HG03135 (cell line): ENCODE results near the gene FAM25A.
"Not testable (repeated sequence)": the region's sequence is repeated elsewhere in the genome, so short reads cannot be mapped to it uniquely, and the experiment has no call there.

ENCODE experiments used
- ATAC-seq: cut with Tn5 transposase; IDR thresholded peaks from one replicate; pipeline ENCODE4 v1.9.1; 2021; ENCODE audit warnings: mild to moderate bottlenecking, moderate library complexity; ENCODE audit not compliant: unreplicated experiment

Gene FAM25A

DNA sequence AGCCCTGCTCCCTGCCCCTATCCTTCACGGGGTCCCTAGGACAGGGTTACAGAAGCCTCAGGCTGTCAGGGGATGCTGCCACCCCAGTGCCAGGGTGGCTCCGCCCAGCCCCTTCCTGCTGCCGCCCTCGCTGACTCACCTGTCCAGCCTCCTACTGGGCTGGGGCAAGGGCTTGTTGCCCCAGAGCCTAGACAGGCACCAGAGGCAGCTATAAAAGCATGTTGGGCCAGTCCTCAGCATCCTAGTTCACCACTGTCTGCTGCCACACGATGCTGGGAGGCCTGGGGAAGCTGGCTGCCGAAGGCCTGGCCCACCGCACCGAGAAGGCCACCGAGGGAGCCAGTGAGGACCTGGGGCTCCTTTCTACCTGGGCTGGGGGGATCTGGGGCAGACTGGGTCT, at the start of gene FAM25A:
TSS of gene FAM25A (plus strand) at position 239 of the 400 bp plus-strand sequence. CDS start at position 270, 31 bp downstream.
- ATAC-seq, result not testable (repeated sequence)

- no peak for ATAC-seq
These were observed 49.2 kb upstream of the FAM25A start for GRCh38 chr10:86970982-86971231.

- ATAC-seq, result peak; percentile 72
These were observed 48.7 kb upstream of the FAM25A start for GRCh38 chr10:86971232-86971991.

GRCh38 chr10:86972613-86973380, 47.3 kb upstream of the FAM25A start:
- no peak for ATAC-seq

DNA sequence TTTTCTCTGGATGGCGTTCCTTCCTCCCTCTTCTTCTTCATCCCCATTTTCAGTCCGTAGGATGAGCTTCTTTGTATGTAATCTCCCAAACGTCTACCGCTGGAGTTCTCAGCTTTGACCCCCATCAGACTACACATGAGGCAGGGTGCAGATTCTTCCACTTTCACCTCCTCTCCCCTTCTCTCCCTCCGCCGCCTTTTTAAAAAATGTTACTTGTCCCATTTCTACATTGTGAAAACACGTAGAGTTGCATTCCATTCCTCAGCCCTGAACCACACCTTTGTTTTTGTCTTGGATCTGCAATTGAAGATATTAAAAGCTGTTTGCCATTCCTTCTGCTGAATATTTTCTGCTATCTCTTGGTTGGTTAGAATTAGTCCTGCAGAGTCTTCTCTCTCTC, 45.6 kb upstream of the FAM25A start:
- no peak for ATAC-seq

DNA sequence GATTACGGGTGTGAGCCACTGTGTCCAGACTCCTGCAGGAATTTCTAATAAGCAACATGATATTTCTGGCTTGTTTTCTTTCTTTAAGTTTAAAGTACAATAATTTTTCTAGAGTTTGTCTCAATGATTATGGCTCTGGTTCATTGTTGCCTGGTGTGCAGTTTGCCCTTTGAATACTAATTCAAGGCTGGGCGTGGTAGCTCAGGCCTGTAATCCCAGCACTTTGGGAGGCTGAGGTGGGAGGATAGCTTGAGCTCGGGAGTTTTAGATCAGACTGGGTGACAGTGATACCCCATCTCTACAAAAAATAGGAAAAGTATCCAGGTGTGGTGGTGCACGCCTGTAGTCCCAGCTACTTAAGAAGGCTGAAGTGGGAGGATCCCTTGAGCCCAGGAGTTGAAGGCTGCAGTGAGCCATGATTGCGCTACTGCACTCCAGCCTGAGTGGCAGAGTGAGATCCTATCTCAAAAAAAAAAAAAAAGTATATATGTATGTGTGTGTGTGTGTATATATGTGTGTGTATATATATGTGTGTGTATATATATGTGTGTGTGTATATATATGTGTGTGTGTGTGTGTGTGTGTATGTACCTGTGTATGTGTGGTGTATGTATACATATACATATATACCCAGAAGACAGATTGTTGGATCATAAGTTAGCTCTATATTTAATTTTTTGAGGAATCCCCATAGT, 43.6 kb upstream of the FAM25A start:
- ATAC-seq, result no peak

DNA sequence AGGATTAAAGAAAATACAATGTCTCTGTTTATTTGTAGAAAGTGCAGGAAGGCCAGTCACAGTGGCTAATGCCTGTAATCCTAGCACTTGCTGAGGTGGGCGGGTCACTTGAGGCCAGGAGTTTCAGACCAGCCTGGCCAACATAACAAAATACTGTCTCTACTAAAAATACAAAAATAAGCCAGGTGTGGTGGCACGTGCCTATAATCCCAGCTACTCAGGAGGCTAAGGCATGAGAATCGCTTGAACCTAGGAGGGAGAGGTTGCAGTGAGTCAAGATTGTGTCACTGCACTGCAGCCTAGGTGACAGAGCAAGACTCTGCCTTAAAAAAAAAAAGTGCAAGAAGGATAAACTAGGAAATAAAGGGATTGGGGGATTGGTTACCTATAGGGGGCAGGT, 41.6 kb upstream of the FAM25A start:
- ATAC-seq, result not testable (repeated sequence)

- ATAC-seq, result no peak
These were observed 40.7 kb upstream of the FAM25A start for GRCh38 chr10:86979296-86979818.

DNA sequence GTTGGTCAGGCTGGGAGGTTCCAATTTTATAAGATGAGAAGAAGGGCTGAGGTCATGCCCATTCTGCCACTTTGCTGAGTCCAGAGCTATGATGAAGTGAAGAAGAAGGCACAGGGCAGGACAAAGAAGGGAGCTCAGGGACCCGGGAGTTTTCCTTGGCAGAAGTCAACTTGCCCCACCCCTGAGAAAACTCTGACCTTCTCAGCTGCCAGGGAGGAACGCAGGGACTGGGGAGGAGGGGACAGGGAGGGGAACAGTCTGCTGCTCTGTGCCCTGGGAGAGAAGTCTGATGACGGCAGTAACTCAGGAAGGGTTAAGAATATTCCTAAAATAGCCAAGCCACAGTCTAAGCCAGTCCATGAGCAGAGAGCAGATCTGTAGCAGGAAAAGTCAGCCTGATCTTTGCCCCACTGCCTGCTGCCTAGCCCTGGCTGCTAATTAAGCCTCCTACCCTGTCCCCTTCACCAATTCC, 40.1 kb upstream of the FAM25A start:
- ATAC-seq, result no peak

DNA sequence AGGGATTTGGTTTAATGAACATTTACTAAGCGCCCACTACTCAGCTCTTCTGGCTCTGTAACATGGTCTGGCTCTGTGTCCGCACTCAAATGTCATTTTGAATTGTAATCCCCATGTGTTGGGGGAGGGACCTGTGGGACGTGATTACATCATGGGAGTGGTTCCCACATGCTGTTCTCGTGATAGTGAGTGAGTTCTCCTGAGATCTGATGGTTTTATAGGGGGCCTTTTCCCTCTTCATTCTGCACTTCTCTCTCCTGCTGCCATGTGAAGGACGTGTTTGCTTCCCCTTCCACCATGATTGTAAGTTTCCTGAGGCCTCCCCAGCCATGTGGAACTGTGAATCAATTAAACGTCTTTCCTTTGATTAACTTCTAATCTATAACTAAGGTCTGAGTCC, 39.1 kb upstream of the FAM25A start:
- not testable (repeated sequence) for ATAC-seq

GRCh38 chr10:86981716-86982115, 38.4 kb upstream of the FAM25A start:
- ATAC-seq, result no peak

DNA sequence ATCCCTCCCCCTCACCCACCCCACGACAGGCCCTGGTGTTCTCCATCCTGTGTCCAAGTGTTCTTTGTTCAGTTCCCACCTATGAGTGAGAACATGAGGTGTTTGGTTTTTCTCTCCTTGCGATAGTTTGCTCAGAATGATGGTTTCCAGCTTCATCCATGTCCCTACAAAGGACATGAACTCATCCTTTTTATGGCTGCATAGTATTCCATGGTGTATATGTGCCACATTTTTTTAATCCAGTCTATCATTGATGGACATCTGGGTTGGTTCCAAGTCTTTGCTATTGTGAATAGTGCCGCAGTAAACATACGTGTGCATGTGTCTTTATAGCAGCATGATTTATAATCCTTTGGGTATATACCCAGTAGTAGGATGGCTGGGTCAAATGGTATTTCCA, 35.6 kb upstream of the FAM25A start:
- not testable (repeated sequence) for ATAC-seq

GRCh38 chr10:86988520-86988919, 31.6 kb upstream of the FAM25A start:
- no peak for ATAC-seq

DNA sequence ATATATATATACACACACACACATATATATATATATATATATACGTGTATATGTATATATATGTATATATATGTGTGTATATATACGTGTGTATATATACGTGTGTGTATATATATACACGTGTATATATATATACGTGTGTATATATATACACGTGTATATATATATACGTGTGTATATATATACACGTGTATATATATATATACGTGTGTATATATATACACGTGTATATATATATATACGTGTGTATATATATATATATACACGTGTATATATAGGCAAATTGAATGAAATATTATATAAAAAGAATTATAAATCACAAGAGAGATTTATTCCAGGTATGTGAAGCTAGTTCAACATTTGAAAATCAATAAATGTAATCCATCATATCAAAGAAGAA, 28.7 kb upstream of the FAM25A start:
- not testable (repeated sequence) for ATAC-seq

- ATAC-seq, result no peak
These were observed 27.6 kb upstream of the FAM25A start for GRCh38 chr10:86992456-86992855.

GRCh38 chr10:86992929-86993328, 27.2 kb upstream of the FAM25A start:
- ATAC-seq, result no peak

DNA sequence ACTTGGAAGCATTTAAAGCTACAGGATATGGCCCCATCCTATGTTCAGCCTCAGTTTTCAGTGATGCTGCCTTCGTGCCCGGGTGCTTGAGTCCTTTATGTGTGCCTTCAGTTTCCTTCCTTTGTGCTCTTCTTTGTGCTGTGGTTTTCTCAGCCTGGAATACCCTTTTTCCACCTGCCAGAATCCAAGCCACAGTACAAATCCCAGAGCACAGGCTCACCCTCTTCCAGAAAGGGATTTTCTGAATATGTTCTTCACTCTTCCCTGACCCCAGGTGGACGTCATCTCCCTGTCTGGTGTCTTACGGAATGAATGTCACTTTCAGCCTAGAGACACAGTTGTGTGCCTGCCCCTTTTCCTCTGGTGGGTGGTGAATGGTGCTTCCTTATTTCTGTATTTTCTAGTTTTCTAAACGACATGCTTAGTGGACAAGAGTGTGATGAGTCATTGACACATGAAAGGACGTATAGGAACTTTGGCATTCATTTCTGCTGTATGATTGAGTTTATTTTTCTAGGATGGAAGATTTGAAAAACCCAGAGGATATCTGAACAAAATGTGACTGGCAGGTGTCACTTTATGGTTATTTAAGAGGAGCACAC, 20.2 kb upstream of the FAM25A start:
- not testable (repeated sequence) for ATAC-seq

DNA sequence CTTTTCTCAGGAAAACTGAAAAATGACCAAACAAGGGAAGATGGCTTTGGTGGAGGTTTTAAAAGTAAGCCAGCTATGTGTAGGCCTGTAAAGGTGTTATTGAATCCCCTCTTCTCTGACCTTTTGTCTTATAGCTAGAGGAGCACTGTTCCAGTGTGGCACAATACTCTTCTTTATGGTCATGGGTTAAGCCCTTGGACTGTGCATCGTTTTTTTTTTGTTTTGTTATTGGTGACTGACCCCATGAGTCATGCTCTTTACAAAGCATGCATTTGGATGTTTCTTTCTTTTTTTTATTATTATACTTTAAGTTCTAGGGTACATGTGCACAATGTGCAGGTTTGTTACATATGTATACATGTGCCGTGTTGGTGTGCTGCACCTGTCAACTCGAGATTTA, 19.6 kb upstream of the FAM25A start:
- no peak for ATAC-seq

- not testable (repeated sequence) for ATAC-seq
These were observed 13.0 kb upstream of the FAM25A start for GRCh38 chr10:87007124-87007523.

DNA sequence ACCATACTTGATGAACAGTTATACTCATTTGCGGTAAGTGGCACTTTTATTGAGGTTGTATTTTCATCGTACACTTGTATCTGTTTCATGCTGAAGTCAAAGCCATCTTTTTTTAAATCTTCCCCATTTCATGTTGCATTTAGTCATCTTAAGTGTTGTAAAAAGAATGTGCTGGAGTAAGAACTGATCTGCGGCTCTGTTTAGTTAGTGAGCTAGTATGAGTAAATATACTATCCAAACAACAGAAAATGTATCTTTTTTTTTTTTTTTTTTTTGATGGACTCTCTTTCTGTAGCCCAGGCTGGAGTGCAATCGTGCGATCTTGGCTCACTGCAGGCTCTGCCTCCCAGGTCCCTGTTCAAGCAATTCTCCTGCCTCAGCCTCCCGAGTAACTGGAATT, 12.4 kb upstream of the FAM25A start:
- not testable (repeated sequence) for ATAC-seq

DNA sequence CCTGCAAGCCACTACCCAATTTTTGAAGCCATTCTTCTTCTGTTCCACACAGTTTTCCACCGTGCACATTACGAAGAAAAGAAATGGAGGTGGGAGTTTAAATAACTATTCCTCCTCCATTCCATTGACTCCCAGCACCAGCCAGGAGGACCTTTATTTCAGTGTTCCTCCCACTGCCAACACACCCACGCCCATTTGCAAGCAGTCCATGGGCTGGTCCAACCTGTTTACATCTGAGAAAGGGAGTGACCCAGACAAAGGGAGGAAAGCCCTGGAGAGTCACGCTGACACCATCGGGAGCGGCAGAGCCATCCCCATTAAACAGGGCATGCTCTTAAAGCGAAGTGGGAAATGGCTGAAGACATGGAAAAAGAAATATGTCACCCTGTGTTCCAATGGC, 11.8 kb upstream of the FAM25A start:
- not testable (repeated sequence) for ATAC-seq
